HG03025 (cell line): ENCODE results near the gene CEP131.

Experiments used
- ATAC-seq: cut with Tn5 transposase; IDR thresholded peaks from one replicate; pipeline ENCODE4 v1.9.1; 2021; ENCODE audit warnings: mild to moderate bottlenecking, moderate library complexity; ENCODE audit not compliant: unreplicated experiment, low FRiP score

Gene CEP131

GRCh38 chr17:81190591-81190990 is 32.2 kb downstream of the CEP131 start:
- no peak for ATAC-seq

- ATAC-seq = no peak
These were observed 32.9 kb downstream of the CEP131 start for GRCh38 chr17:81189670-81190530.

GRCh38 chr17:81189016-81189415 is 33.7 kb downstream of the CEP131 start:
- ATAC-seq = no peak

GRCh38 chr17:81188491-81188840 is 34.3 kb downstream of the CEP131 start:
- no peak for ATAC-seq

- no peak for ATAC-seq
These were observed 34.9 kb downstream of the CEP131 start for GRCh38 chr17:81187586-81188490.

GRCh38 chr17:81187120-81187519 is 35.6 kb downstream of the CEP131 start:
- ATAC-seq = no peak

GRCh38 chr17:81186203-81186602 is 36.6 kb downstream of the CEP131 start:
- no peak for ATAC-seq

- no peak for ATAC-seq
These were observed 38.2 kb downstream of the CEP131 start for GRCh38 chr17:81184555-81184954.

GRCh38 chr17:81183807-81184206 is 39.0 kb downstream of the CEP131 start:
- no peak for ATAC-seq

GRCh38 chr17:81183316-81183715 is 39.4 kb downstream of the CEP131 start:
- no peak for ATAC-seq

- no peak for ATAC-seq
These were observed 40.2 kb downstream of the CEP131 start for GRCh38 chr17:81182596-81182995.

- ATAC-seq = no peak
These were observed 41.0 kb downstream of the CEP131 start for GRCh38 chr17:81181811-81182185.

GRCh38 chr17:81180836-81181810 is 41.6 kb downstream of the CEP131 start:
- no peak for ATAC-seq

GRCh38 chr17:81179861-81180260 is 42.9 kb downstream of the CEP131 start:
- no peak for ATAC-seq

- no peak for ATAC-seq
These were observed 43.5 kb downstream of the CEP131 start for GRCh38 chr17:81179220-81179619.

- no peak for ATAC-seq
These were observed 44.4 kb downstream of the CEP131 start for GRCh38 chr17:81178136-81179091.

GRCh38 chr17:81176666-81177065 is 46.1 kb downstream of the CEP131 start:
- ATAC-seq = no peak

- no peak for ATAC-seq
These were observed 49.0 kb downstream of the CEP131 start for GRCh38 chr17:81173762-81174155.

- ATAC-seq = no peak
These were observed 49.6 kb downstream of the CEP131 start for GRCh38 chr17:81173052-81173761.
